Mucosa of descending colon (tissue), 3 donors: ENCODE measurements around the gene WASF1. TPM values are rescaled to one million over a fixed set of nuclear protein-coding genes. Genes with fewer than 3 reads are reported as not detected.

Experiments
- ATAC-seq: fragments of 200-7000 bp; cut with Tn5 transposase; one replicate; pipeline ENCODE4 v1.9.1; 2020; ENCODE audit warnings: mild to moderate bottlenecking, moderate library complexity
- DNase-seq, 3 donors: peaks; one replicate each; pipeline ENCODE4 v3.0.0-alpha.2; 2020
- H3K36me3 ChIP-seq: fragments of 200-600 bp; one replicate; pipeline ENCODE4 v1.8.0; 2021; ENCODE audit warnings: low read depth, mild to moderate bottlenecking
- H3K4me1 ChIP-seq: fragments of 200-600 bp; one replicate; pipeline ENCODE4 v1.8.0; 2021; ENCODE audit warnings: low read depth, mild to moderate bottlenecking
- H3K4me3 ChIP-seq: fragments of 200-600 bp; one replicate; pipeline ENCODE4 v1.8.0; 2021; ENCODE audit warnings: mild to moderate bottlenecking
- H3K9me3 ChIP-seq: fragments of 200-600 bp; one replicate; pipeline ENCODE4 v1.8.0; 2021; ENCODE audit warnings: mild to moderate bottlenecking
- intact Hi-C, 2 donors: fragments of 100-400 bp; cut with DNase I in 1 of 2; cut with micrococcal nuclease in 1 of 2; formaldehyde crosslinking; loops; one replicate each; pipeline versions ENCODE4 v1.11.0 to v1.11.1; 2022; cut with DNase I, micrococcal nuclease
- total RNA-seq, 3 donors: library from RNA; stranded (reverse); fragmentation: NEBNext Ultra II Directional in 2 of 3; extraction: Animal tissue kit (Norgen Biotek cat#: 25700) in 2 of 3; gene quantifications; one replicate each; pipeline versions ENCODE4 v1.2.1 to v1.2.4, GENCODE V29; 2021 to 2023
- TF ChIP-seq, protein P1 (sequence below): fragments of 200-600 bp; IDR thresholded peaks from one replicate; pipeline ENCODE4 v1.8.0; 2022; ENCODE audit warnings: antibody characterized with exemption, mild to moderate bottlenecking
- donor health status: DM: no; HTN: no; CAD: no; lungs with moderate emphysema.
- donor health status: DM: no; HTN: no; CAD: no.
- donor health status: DM: no; HTN: yes; CAD: no.

Gene WASF1
- total RNA-seq, 3 donors from 2014 or later = 1.3 to 16.0 (median 2.7) TPM

DNA sequence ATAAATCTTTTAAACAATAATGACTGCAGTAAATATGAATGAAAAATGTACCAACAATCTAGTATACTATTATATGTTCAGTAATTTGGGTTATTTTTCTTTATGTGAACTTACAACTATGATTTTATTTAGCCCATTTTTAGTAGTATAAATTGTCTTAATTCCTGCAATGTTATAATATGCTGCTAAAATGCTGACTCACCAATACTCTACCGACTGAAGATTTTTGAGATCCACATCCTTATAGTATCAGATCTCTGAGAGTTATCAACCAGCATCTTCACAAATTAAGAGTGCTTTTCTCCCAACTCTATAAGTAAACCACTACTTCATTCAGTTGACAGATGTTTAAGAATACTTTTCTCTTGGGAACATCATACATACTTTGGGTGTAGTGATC lies 17.4 kb upstream of the WASF1 start:
- TF ChIP-seq, protein P1, sequence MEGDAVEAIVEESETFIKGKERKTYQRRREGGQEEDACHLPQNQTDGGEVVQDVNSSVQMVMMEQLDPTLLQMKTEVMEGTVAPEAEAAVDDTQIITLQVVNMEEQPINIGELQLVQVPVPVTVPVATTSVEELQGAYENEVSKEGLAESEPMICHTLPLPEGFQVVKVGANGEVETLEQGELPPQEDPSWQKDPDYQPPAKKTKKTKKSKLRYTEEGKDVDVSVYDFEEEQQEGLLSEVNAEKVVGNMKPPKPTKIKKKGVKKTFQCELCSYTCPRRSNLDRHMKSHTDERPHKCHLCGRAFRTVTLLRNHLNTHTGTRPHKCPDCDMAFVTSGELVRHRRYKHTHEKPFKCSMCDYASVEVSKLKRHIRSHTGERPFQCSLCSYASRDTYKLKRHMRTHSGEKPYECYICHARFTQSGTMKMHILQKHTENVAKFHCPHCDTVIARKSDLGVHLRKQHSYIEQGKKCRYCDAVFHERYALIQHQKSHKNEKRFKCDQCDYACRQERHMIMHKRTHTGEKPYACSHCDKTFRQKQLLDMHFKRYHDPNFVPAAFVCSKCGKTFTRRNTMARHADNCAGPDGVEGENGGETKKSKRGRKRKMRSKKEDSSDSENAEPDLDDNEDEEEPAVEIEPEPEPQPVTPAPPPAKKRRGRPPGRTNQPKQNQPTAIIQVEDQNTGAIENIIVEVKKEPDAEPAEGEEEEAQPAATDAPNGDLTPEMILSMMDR = no peak
- ATAC-seq (no peak), DNase-seq (no peak)
- Histone ChIP-seq H3K9me3 (no peaks in the 10 kb centered on the region), H3K4me3 (no peak overlapping the region), H3K4me1 (no peaks in the 10 kb centered on the region), H3K36me3 (no peaks in the 10 kb centered on the region)
- intact Hi-C loops = no loop called here

DNA sequence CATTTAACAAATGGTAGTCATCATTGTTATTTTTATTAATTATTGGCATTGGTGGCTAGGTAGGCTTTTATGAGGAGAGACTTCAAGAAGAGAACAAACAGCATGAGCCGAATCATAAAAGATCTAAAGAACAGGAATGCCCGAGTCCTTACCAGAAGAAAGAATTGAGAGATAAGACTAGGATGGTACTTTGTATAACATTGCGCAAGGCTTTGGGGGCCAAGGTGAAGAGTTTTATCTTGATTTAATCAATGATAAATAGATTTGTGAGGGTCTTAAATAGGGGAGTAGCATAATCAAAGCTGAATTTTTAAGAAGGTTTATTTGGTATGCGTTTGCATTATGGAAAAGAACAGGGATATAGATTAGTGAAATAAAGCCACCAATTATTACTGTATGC lies 16.2 kb upstream of the WASF1 start:
- Histone ChIP-seq H3K36me3 (no peaks in the 10 kb centered on the region), H3K9me3 (no peaks in the 10 kb centered on the region), H3K4me3 (no peak overlapping the region), H3K4me1 (no peaks in the 10 kb centered on the region)
- intact Hi-C loops = no loop called here
- ATAC-seq (no peak), DNase-seq (no peak)
- TF ChIP-seq, protein P1 = no peak

DNA sequence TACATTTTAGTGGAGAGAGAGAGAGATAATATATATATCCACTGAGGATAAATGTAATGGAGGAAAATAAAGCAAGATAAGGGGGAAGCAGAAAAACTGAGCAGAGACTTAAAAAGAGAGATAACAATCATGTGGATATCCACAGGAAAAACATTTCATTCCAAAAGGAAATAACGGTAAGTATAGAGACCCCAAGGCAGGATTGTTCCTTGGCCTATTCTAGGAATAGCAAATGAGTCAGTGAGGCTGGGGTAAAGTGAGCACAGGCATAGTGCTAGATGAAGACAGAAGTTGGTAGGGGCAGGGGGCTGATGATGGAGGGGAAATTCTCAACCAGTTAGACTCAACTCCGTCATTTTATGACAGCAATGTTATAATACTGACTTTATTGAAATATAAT lies 12.0 kb upstream of the WASF1 start:
- TF ChIP-seq, protein P1 = no peak
- H3K4me3 ChIP-seq = no peak overlapping the region
- no peaks in the 10 kb centered on the region for H3K9me3 ChIP-seq
- DNase-seq (no peak), ATAC-seq (no peak)
- intact Hi-C loops = no loop called here
- no peaks in the 10 kb centered on the region for H3K36me3 ChIP-seq
- H3K4me1 ChIP-seq = no peaks in the 10 kb centered on the region

DNA sequence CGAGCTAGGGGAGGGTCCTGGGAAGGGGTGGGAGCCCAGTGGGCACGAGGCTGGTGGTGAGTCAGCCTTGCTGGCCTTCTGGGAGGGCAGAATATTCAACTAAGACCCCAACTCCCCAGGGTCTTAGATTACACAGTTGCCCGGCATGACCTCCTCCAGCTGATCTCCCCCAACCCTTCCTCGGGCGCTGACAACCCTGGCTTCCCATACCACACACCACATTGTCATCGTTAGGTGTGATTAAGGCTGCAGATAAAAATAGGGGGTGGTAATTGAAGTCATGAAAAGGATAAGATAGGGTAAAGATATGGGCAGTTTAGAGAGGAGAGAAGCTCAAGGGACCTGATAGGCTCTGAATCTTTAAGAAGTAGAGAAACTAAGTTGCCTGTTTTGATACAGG lies 11.3 kb upstream of the WASF1 start:
- Histone ChIP-seq H3K9me3 (no peaks in the 10 kb centered on the region), H3K4me1 (no peaks in the 10 kb centered on the region), H3K4me3 (no peak overlapping the region), H3K36me3 (no peaks in the 10 kb centered on the region)
- intact Hi-C loops = no loop called here
- no peak for ATAC-seq
- no peak for DNase-seq
- TF ChIP-seq, protein P1 = no peak

DNA sequence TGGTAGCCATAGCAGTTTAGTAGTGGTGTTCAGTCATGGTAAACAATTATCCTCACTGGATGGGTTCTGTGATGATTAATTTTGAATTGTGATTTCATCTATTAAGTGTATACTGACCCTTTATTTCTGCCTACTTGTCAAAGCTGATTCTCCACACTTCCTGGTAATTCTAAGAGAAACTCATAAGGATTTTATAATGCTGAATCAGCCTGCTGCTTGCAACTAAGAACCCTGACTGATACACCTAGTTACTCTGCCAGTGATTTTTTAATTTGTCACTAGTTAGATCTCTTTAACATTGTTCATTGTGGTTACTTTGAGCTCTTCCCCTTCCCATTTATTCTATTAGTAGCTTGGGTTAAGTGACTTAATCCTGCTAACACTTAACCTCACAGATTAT lies 9.3 kb upstream of the WASF1 start:
- H3K4me1 ChIP-seq = no peaks in the 10 kb centered on the region
- H3K36me3 ChIP-seq = no peaks in the 10 kb centered on the region
- no peak for ATAC-seq
- intact Hi-C loops = no loop called here
- DNase-seq = no peak
- H3K9me3 ChIP-seq = no peaks in the 10 kb centered on the region
- no peak overlapping the region for H3K4me3 ChIP-seq
- TF ChIP-seq, protein P1 = no peak

DNA sequence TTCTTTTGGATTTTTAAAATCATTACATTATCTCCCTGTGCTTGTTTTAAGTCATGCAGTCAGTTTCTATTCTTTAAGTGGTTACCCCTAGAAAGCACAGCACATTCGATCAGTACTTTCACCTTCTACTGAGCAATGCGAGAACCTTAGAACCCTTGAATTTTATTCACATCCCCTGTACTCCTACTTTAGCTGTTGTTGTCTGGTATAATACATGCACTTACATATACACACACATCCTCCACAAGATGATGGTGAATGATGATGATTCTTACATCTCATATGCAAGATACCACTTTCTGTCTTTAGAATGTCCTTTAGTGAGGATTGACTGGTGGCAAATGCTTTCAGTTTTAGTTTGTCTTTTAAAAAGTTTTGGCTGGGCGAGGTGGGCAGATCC lies 6.4 kb upstream of the WASF1 start:
- Histone ChIP-seq H3K4me1 (peaks cover 16% of the 10 kb centered on the region), H3K9me3 (no peaks in the 10 kb centered on the region), H3K36me3 (no peaks in the 10 kb centered on the region), H3K4me3 (no peak overlapping the region)
- ATAC-seq = no peak
- intact Hi-C loops = no loop called here
- TF ChIP-seq, protein P1 = no peak
- no peak for DNase-seq
